NCI-H1417 (cell line): ENCODE data around the gene MIER1.
"Not testable (repeated sequence)": the region's sequence is repeated elsewhere in the genome, so short reads cannot be mapped to it uniquely, and the experiment has no call there.

Source experiments
- DNase-seq, 3 experiments: peaks; one replicate each; lab custom pipeline; 2025; lab: John Stamatoyannopoulos, UW

Gene MIER1

DNA sequence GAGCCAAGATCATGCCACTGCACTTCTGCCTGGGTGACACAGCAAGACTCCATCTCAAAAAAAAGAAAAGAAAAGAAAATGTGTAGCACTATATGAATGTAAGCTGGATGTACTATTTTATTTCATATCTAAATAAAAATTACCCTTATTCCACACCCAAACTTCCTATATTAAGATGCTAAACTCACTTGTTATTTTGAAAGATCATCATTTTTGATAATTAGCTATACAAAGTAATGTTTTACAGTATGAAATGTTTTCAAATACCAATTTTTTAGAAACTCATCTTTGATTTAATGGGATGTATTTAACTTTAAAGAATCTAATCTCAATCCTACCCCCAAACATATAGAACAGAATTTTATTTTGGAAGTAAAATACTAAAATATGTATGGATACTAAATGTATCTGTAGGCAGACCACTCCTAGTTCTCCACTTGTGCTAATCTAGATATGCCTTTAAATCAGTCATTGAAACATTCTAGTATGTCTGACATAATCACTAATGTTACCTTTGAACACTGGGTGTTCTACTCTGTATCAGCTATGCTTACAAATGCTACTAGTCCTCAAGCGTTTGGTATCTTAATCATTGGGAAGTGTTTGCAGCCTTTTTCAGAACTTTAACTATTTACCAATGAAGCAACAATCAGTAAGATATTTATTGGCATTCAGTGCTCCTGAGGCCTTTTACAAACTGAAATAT lies 12.9 kb downstream of the MIER1 start:
- no peak for DNase-seq

GRCh38 chr1:66938613-66939012 lies 13.8 kb downstream of the MIER1 start:
- no peak for DNase-seq

- DNase-seq, result no peak
These were observed 16.2 kb downstream of the MIER1 start for GRCh38 chr1:66940981-66941380.

- DNase-seq, result no peak
These were observed 18.7 kb downstream of the MIER1 start for GRCh38 chr1:66943361-66943969.

DNA sequence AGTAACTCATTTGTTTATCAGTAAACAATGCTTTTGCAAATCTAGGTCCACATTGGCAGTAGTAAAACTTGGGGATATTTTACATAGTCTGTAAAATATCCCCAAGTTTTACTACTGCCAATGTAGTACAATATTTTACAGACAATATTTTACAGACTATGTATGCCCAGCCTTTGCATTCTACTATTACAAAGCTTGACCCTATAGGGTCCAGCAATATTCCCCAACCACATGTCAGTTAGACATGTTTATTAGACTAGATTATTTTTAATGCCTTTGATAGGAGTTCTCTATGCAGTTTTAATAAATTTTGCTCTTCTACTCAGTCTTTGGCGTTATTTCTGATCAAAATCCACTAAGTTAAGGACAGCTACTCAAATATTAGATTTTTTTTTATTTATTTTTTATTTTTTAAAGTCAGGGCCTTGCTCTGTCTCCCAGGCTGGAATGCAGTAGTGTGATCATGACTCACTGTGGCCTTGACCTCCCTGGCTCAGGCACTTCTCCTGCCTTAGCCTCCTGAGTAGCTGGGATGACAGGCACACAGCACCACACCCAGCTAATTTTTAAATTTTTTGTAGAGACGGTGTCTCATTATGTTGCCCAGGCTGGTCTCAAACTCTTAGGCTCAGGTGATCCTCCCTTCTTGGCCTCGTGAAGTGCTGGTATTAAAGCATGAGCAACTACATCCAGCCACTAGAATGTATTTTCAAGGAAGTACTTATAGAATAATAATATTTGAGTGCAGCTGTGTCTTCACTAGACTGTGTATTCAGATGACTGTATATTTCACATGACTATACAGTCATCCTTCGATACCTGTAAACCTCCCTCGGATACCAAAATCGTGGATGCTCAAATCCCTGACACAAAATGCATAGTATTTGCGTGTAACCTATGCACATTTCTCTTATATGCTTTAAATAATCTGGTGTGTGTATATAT lies 19.8 kb downstream of the MIER1 start:
- DNase-seq, result no peak

- DNase-seq, result no peak
These were observed 20.5 kb downstream of the MIER1 start for GRCh38 chr1:66945316-66945715.

- no peak for DNase-seq
These were observed 22.5 kb downstream of the MIER1 start for GRCh38 chr1:66947267-66947666.

DNA sequence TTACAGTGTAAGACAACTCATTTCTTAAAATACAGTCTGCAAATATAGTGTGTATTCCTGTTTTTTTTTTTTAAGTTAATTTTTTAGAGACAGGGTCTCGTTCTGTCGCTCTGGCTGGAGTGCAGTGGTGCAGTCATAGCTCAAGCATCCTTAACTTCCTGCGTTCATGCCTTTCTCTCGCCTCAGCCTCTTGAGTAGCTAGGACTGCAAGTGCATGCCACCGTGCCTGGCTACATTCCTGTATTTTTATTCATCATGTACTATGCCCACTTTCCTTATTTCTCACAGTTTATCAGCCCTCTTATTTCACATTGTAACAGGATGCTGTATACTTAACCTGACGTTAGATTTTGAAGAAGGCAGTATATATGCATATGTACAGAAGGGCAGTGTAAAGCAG lies 26.7 kb downstream of the MIER1 start:
- no peak for DNase-seq

DNA sequence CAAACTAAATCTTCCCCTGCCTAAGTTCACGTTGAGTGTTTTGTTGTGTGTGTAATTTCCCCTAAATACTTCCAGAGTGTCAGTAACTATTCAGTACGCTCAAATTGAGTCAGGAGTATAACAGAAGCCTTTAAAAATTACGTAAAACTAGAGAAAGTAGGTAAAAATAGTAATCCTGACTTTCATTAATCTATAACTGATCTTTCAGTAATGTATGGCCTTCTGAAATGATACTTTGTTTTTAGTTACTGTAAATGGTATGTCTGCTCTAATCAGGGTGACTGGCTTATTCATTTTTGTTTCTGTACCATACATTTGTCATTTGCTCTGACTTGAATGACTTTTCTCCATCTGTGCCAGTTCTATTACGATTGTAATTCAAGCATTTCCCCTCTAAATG lies 29.4 kb downstream of the MIER1 start:
- DNase-seq, result no peak

DNA sequence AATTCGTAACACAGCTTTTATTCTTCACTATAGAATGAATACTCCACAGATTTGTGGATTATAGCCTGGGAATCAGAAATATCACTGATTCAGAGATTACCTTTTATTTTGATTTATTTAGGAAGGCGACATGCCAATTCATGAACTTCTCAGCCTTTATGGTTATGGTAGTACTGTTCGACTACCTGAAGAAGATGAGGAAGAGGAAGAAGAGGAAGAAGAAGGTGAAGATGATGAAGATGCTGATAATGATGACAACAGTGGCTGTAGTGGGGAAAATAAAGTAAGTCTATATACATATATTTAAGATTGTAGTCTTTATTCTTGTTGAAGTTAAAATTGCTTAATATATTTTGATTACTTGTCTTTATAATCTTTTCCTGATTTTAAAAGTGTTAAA lies 33.1 kb downstream of the MIER1 start:
- DNase-seq, result no peak

DNA sequence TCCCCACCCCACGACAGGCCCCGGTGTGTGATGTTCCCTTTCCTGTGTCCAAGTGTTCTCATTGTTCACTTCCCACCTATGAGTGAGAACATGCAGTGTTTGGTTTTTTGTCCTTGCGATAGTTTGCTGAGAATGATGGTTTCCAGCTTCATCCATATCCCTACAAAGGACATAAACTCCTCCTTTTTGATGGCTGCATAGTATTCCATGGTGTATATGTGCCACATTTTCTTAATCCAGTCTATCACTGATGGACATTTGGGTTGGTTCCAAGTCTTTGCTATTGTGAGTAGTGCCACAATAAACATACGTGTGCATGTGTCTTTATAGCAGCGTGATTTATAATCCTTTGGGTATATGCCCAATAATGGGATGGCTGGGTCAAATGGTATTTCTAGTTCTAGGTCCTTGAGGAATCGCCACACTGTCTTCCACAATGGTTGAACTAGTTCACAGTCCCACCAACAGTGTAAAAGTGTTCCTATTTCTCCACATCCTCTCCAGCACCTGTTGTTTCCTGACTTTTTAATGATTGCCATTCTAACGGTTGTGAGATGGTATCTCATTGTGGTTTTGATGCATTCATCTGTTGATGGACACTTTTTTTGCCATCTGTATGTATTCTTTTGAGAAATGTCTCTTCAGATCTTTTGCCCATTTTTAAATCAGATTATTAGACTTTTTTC lies 41.5 kb downstream of the MIER1 start:
- DNase-seq, result not testable (repeated sequence)

- DNase-seq, result no peak
These were observed 43.8 kb downstream of the MIER1 start for GRCh38 chr1:66968574-66968973.

- no peak for DNase-seq
These were observed 53.4 kb downstream of the MIER1 start for GRCh38 chr1:66978201-66978600.

- not testable (repeated sequence) for DNase-seq
These were observed 54.8 kb downstream of the MIER1 start for GRCh38 chr1:66979621-66980020.

DNA sequence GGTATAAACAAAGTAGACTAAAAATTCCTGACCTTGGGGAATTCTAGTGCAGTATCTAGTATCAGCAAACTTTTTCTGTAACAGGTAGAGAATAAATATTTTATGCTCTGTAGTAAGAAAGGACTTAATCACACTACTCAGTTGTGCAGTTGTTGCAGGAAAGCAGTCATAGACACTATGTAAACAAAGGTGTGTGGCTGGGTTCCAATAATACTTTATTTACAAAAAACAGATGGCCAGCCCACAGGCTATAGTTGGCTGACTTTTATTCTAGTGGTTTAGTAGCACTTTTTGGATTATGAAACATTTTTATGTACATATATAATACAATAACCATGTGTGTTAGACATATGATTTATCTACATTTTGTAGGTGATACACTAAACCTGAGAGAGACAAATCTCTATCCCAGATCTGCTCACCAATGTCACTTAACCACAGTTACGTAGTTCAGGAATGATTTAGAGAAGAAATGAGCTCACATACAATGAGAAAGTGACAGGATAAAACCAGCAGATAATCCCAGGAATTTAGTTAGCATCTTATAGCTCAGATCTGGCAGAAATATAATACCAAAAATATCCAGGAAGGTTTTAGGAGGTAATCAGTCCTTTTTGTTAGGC lies 56.1 kb downstream of the MIER1 start:
- peak in 1 of 3 experiments; percentile 8 for DNase-seq

DNA sequence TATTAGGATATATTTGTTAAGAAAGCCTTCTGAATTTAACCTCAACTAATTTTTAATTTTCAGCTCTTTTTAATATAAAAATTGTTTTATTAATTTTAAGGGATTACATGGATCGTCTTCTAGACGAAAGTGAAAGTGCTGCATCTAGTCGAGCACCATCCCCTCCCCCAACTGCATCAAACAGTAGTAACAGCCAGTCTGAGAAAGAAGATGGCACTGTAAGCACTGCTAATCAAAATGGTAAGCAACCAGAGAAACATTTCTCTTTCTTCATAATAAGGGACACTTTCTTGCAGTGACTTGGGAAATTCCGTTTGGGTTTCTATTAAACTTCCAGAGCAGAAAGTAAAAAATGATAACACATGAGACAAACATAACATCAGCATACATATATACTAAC lies 56.9 kb downstream of the MIER1 start:
- DNase-seq, result no peak

DNA sequence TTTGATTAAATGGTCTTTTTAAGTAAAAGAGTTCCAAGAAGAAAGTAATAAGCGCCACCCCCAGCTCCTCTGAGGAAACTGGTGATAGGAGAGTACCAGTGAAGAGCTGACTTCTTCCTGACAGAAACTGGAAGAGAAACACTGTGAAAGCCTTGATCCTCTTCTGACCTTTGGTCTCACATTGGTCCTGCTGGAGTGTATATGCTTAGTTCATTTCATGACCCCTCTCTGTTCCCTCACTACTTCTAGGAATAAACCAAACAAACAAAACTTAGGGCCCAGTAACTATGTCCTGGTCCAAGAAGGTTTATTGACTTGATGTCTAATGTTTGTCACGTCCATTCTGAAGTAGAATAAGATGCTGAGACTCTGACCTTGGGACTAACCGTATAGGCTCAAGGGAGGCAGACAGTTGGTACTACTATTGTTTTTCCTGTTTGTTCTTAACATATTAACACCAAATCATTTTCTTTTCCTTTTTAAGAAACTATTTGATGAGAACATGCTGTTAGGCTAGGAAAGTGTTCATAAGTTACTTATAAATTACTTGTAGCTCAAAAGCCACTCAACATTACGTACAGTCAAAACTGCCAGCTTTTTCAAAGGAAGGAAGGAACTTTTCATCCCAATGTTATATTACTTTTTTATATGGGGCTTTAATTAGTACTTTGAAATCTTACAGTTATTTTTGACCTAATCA lies 57.9 kb downstream of the MIER1 start:
- DNase-seq, result no peak

DNA sequence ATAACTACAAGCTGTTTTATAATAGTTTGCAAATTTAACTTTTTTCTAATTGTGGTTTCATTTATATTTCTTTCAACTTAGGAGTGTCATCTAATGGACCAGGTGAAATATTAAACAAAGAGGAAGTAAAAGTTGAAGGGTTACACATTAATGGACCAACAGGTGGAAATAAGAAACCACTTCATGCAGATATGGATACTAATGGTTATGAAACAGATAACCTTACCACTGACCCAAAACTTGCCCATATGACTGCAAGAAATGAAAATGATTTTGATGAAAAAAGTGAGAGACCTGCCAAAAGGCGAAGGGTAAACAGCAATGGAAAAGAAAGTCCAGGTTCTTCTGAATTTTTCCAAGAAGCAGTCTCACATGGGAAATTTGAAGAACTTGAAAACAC lies 59.7 kb downstream of the MIER1 start:
- DNase-seq, result no peak

DNA sequence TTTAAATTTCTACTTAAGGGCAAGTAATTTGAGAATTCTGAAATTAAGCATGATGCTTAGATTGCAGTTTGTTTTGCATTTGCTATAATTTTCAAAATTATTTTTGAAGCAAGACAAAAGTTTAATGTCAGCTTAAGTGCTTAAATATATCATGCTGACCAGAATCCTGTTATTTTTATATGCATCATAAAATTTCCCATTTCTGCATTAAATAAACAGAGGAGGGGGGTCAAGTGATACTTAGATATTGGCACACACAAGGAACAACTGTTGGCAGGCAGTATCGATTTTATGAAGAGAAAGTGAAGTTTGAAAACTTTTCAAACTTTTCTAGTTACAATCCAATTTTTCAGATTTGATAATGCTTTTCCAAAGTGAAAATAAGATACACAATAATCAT lies 61.0 kb downstream of the MIER1 start:
- DNase-seq, result no peak

DNA sequence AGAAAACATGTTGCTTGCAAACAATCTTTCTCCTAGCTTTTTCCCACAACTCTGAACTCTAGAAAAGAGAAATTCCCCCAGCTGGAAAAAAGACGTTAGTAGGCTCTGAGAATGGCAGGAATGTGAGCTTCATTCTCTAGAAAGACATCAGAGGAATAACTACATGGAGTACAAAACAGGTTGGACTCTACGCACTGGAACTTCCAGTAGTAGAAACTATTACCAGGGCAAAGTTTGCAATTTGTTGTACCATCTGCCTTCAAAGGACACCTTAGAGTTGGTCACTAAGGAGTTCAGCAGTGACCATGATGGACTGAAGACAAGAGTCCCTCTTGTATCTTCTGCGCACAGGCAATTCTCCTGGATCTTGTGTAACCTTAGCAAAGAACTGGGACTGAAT lies 68.3 kb downstream of the MIER1 start:
- DNase-seq, result no peak

DNA sequence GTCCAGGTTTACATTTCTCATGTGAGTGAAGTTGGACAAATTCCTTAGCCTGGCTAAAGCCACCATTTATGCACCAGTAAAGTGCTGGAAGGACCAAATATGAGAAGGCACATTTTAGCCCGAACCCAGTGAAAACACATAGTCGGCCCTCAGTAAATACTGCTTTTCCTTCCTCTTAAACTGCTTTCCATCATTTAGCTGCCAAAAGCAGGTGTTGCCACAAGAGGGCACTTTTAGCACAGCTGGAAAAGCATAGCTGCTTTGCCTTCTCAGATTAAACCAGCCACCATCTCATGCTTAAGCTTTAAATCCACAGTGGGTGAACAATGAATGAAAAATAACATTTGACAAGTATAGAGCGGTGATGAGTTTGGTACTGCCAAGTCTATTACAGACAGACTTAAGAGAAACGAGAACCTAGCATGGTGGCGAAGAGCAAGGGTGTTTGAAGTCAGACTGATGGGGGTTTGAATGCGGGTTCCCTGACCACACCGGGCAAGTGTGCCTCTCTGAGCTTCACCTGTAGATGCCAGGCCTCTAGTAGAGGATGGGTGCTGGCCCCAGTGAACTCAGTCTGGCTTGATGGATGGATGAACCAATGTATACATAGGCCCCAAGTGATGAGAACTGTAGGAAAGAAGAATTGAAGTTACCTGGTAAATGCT lies 71.4 kb downstream of the MIER1 start:
- peak; percentile 60 to 83 (median 73) for DNase-seq
